Measurements from ENCODE around the gene MPDU1. TPM values are rescaled to one million over a fixed set of nuclear protein-coding genes. Genes with fewer than 3 reads are reported as not detected.

Gene MPDU1
- total and polyA plus RNA-seq, 2 of the 13 experiments (the other 11 are each of a cell fraction or from before 2014, with no cell fraction given) = 112 to 167 TPM

- TF ChIP-seq ZBTB25 (CRISPR knock-in tag; IDR thresholded peaks at IDR 0.05) (peak; percentile 74; the same call in 1 of the 2 replicates), ZNF468 (CRISPR knock-in tag; IDR thresholded peaks at IDR 0.05) (no peak; the same call in 1 of the 2 replicates), YY1 (IDR thresholded peaks at IDR 0.05; ENCODE audit: insufficient read depth, insufficient replicate concordance, low read depth, low read length) (peak; percentile 68), SOX5 (CRISPR knock-in tag; IDR thresholded peaks at IDR 0.05; ENCODE audit: borderline replicate concordance) (no peak; the same call in 1 of the 2 replicates), YEATS4 (CRISPR knock-in tag; IDR thresholded peaks at IDR 0.05; ENCODE audit: borderline replicate concordance) (peak; percentile 69), ZBTB10 (CRISPR knock-in tag; IDR thresholded peaks at IDR 0.05; ENCODE audit: borderline replicate concordance) (no peak), SAP130 (CRISPR knock-in tag; IDR thresholded peaks at IDR 0.05; ENCODE audit: low read depth) (peak; percentile 86), ZBTB46 (CRISPR knock-in tag; IDR thresholded peaks at IDR 0.05; ENCODE audit: borderline replicate concordance) (peak; percentile 26; the same call in 1 of the 2 replicates), TMF1 (CRISPR knock-in tag; IDR thresholded peaks at IDR 0.05; ENCODE audit: low read depth) (0 out of 2 replicates have a peak, but pooled peaks have one; percentile 37), ZNF761 (CRISPR knock-in tag; conservative IDR thresholded peaks at IDR 0.05) (peak; percentile 90), ZNF17 (CRISPR knock-in tag; IDR thresholded peaks at IDR 0.05) (no peak), BCL3 (CRISPR knock-in tag; IDR thresholded peaks at IDR 0.05) (0 out of 2 replicates have a peak, but pooled peaks have one; percentile 39), PAX8 (CRISPR knock-in tag; IDR thresholded peaks at IDR 0.05; ENCODE audit: borderline replicate concordance) (no peak), ZNF274 (CRISPR knock-in tag; IDR thresholded peaks at IDR 0.05) (0 out of 2 replicates have a peak, but pooled peaks have one; percentile 55), HNRNPK (IDR thresholded peaks at IDR 0.05; ENCODE audit: low read depth, low read length, poor library complexity, severe bottlenecking) (peak; percentile 94), PHF8 (CRISPR knock-in tag; IDR thresholded peaks at IDR 0.05) (peak; percentile 74), PATZ1 (CRISPR knock-in tag; IDR thresholded peaks at IDR 0.05) (peak; percentile 54; the same call in 1 of the 2 replicates), ZNF747 (CRISPR knock-in tag; IDR thresholded peaks at IDR 0.05; ENCODE audit: borderline replicate concordance) (no peak; the same call in 1 of the 2 replicates), MLLT10 (CRISPR knock-in tag; IDR thresholded peaks at IDR 0.05) (no peak), ZZZ3 (CRISPR knock-in tag; IDR thresholded peaks at IDR 0.05; ENCODE audit: borderline replicate concordance) (0 out of 2 replicates have a peak, but pooled peaks have one; percentile 78)
These were observed 22.0 kb upstream of the MPDU1 start, which contains the start of gene SENP3 (continued) for GRCh38 chr17:7561589-7562207.

Data from HepG2 (cell line).